B cell (primary cell): ENCODE measurements around the gene LSMEM2.

ENCODE experiments used
- EZH2 ChIP-seq: IDR thresholded peaks from 2 replicates; pipeline ENCODE4 v1.6.1; 2012; ENCODE audit warnings: borderline replicate concordance, low read depth, mild to moderate bottlenecking, moderate library complexity, low read length; ENCODE audit not compliant: insufficient read depth, poor library complexity, severe bottlenecking
- TF ChIP-seq, protein P1 (sequence below): fragments of 200-600 bp; IDR thresholded peaks from one replicate; pipeline ENCODE4 v1.8.0; 2022; ENCODE audit warnings: antibody characterized with exemption, mild to moderate bottlenecking

DNA sequence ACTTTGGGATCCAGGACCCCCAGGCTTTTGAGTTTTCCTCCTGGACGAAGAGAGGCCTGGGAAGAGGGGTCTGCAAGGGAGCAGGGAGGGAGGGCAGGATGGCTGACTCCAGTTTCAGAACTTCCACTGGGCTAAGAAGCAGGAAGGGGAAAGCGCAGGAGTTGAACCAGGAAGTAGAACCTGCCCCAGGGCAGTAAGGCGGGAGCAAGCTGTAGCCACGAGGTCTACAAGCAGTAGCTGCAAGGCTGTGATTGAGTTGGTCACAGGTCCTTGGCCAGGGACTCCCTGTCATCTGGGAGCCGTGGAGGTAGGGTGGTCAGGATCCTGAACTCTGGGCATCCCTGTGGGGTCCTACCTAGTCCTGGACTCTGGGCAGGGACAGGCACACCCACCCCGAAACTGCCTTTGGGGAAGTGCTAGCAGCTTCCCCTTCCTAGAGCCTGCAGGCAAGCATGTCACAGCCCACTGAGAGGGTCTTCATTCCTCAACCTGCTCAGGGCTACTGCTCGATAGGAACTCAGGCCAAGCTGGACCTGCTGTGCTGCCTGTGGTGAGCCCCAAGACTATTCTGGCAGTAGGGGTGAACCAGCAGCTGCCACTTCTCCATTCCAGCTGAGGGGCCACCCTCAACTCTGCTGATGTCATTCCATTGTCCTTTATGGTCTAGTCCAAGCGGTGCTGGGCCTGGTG, 48.6 kb upstream of the LSMEM2 start:
- TF ChIP-seq, protein P1, sequence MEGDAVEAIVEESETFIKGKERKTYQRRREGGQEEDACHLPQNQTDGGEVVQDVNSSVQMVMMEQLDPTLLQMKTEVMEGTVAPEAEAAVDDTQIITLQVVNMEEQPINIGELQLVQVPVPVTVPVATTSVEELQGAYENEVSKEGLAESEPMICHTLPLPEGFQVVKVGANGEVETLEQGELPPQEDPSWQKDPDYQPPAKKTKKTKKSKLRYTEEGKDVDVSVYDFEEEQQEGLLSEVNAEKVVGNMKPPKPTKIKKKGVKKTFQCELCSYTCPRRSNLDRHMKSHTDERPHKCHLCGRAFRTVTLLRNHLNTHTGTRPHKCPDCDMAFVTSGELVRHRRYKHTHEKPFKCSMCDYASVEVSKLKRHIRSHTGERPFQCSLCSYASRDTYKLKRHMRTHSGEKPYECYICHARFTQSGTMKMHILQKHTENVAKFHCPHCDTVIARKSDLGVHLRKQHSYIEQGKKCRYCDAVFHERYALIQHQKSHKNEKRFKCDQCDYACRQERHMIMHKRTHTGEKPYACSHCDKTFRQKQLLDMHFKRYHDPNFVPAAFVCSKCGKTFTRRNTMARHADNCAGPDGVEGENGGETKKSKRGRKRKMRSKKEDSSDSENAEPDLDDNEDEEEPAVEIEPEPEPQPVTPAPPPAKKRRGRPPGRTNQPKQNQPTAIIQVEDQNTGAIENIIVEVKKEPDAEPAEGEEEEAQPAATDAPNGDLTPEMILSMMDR = no peak
- no peak for TF ChIP-seq EZH2
